ENCODE data around the gene MAP3K20. TPM values are rescaled to one million over a fixed set of nuclear protein-coding genes. Genes with fewer than 3 reads are reported as not detected.

Gene MAP3K20
- total and polyA plus RNA-seq, 2 of the 4 experiments (the other 2 are of a cell fraction), result 27.5 to 84.4 TPM

DNA sequence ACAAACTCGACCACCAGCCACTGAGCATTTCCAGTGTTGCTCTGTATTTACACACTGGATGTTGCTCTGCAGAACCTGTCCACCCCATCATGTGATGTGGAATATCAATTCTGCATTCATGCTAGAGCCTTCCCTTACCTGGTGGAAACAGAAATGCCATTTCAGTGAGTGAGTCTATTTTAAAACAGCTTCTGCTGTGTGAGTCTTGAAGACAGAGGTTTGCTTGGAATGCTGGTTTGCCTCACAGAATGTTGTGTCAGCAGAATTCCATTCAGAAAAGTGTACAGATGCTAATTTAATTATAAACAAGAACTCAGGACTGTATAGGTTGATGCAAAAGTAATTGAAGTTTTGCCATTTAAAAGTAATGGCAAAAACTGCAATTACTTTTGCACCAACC is 118.3 kb downstream of the MAP3K20 start:
- 0 out of 4 replicates have a peak overlapping the region, but pooled peaks of 1 of the 2 experiments have one; percentile 0 for H4K8ac ChIP-seq (ENCODE audit: low read depth in 2 of 2, low read length in 2 of 2)
- H3K9me3 ChIP-seq (ENCODE audit: control insufficient read depth, insufficient read depth, low read length), result no peaks in the 10 kb centered on the region
- no peak overlapping the region; the same call in 1 of the 2 replicates for H3K14ac ChIP-seq (replicated peaks; ENCODE audit: low read depth, low read length)
- H3K4ac ChIP-seq (ENCODE audit: low read depth, low read length), result peak overlapping the region; percentile 0; the same call in 1 of the 2 replicates
- peak overlapping the region; percentile 2; the same call in 1 of the 2 replicates for H2AK5ac ChIP-seq (ENCODE audit: low read depth, low read length)
- peak overlapping the region; percentile 31; the same call in 1 of the 2 replicates for H3K4me2 ChIP-seq (ENCODE audit: low read depth, low read length)
- peak; percentile 69 for ATAC-seq (ENCODE audit: low read depth)
- H3K9ac ChIP-seq (ENCODE audit: low read depth, low read length), result no peak overlapping the region
- no peak overlapping the region for H2BK5ac ChIP-seq (ENCODE audit: low read depth, low read length, poor library complexity, severe bottlenecking)
- H4K5ac ChIP-seq (ENCODE audit: low read depth, low read length), result no peak overlapping the region; the same call in 1 of the 2 replicates
- dilution Hi-C loops (cut with HindIII; ENCODE audit: low sequenced_read_pairs, unreplicated experiment), result no loop called here
- H3K9me1 ChIP-seq (ENCODE audit: insufficient read depth, low read length), result peaks cover 6% of the 10 kb centered on the region; the same call in 1 of the 2 replicates
- no TSS peak for BruUV-seq (replicated peaks)
- TF ChIP-seq MAFK (IDR thresholded peaks at IDR 0.05; ENCODE audit: low read depth, low read length) (peak; percentile 98), CEBPB (IDR thresholded peaks at IDR 0.05; ENCODE audit: low read depth, low read length) (no peak)
- in situ Hi-C loops (cut with MboI; ENCODE audit: low sequenced_read_pairs), result no loop called here
- H3K36me3 ChIP-seq (ENCODE audit: control insufficient read depth, insufficient read depth, low read length), result peaks cover 16% of the 10 kb centered on the region
- peaks cover 16% of the 10 kb centered on the region for H3K4me1 ChIP-seq (ENCODE audit: control insufficient read depth, insufficient read depth, low read length)
- H3K4me3 ChIP-seq (ENCODE audit: insufficient read depth, low read depth, low read length), result no peak overlapping the region
- H2AFZ ChIP-seq (replicated peaks; ENCODE audit: low read length, poor library complexity), result no peak overlapping the region
- intact Hi-C loops (cut with micrococcal nuclease), result no loop called here
- H2BK120ac ChIP-seq (ENCODE audit: low read depth, low read length), result peak overlapping the region; percentile 0; the same call in 1 of the 2 replicates
- no peak overlapping the region for H2AK9ac ChIP-seq (replicated peaks; ENCODE audit: low read depth, low read length, poor library complexity)
- H3K56ac ChIP-seq (ENCODE audit: extremely low read depth, insufficient read depth, low read length), result no peak overlapping the region
- H3K27ac ChIP-seq (ENCODE audit: insufficient read depth, low read length), result no peak overlapping the region
- peaks cover 37 to 49% of the 10 kb centered on the region in 2 experiments for H3K79me1 ChIP-seq (ENCODE audit: low read depth in 1 of 2, low read length in 2 of 2)
- CTCF ChIA-PET, result interaction anchor here (0.8 kb wide), 1 partner anchor 166 kb away, joined by 3 read pairs; no protein-coding TSS in a partner anchor
- H4K20me1 ChIP-seq (ENCODE audit: insufficient read depth, low read length), result no peaks in the 10 kb centered on the region; the same call in 1 of the 2 replicates
- no peak overlapping the region for H2BK20ac ChIP-seq (ENCODE audit: low read depth, low read length)
- no peaks in the 10 kb centered on the region for H3K27me3 ChIP-seq (ENCODE audit: control insufficient read depth, insufficient read depth, low read length)
- POLR2A ChIA-PET (ENCODE audit: unreplicated experiment), result no interaction called here
- DNase-seq, result peak; percentile 53
- H4K91ac ChIP-seq (ENCODE audit: insufficient read depth, low read depth, low read length), result no peak overlapping the region
- H3K18ac ChIP-seq (ENCODE audit: low read depth, low read length), result no peak overlapping the region; the same call in 1 of the 2 replicates
- no peak overlapping the region; the same call in 1 of the 2 replicates for H3K23ac ChIP-seq (ENCODE audit: low read depth, low read length)
- no peak overlapping the region; the same call in 2 of the 3 replicates for H2BK15ac ChIP-seq (ENCODE audit: low read depth, low read length)
- no CpG with 5 or more reads among the region's 1 CpG for WGBS, 2 experiments (ENCODE audit: extremely low coverage in 2 of 2, insufficient read length in 1 of 2)
